Glomerular visceral epithelial cell (primary cell): ENCODE data around the gene CFAP97D1.
A peak's percentile ranks its signal among the peaks of the same experiment; 100 is the strongest.
"Not testable (repeated sequence)": the region's sequence is repeated elsewhere in the genome, so short reads cannot be mapped to it uniquely, and the experiment has no call there.

ENCODE experiments used
- DNase-seq: peaks from one replicate; pipeline ENCODE4 v3.0.0-alpha.2; 2016; ENCODE audit errors: extremely low spot score

The CFAP97D1 gene

GRCh38 chr17:43798024-43798423, 17.8 kb downstream of the CFAP97D1 start:
- not testable (repeated sequence) for DNase-seq

- no peak for DNase-seq
Observed at GRCh38 chr17:43799047-43799446, 18.8 kb downstream of the CFAP97D1 start.

GRCh38 chr17:43800736-43801135, 20.5 kb downstream of the CFAP97D1 start:
- DNase-seq: no peak

- DNase-seq: no peak
Observed at GRCh38 chr17:43801844-43802243, 21.6 kb downstream of the CFAP97D1 start.

- peak; percentile 26 for DNase-seq
Observed at GRCh38 chr17:43803758-43804157, 23.5 kb downstream of the CFAP97D1 start.

- DNase-seq: no peak
Observed at GRCh38 chr17:43805117-43805516, 24.9 kb downstream of the CFAP97D1 start.

- DNase-seq: no peak
Observed at GRCh38 chr17:43808076-43808475, 27.8 kb downstream of the CFAP97D1 start.

- no peak for DNase-seq
Observed at GRCh38 chr17:43809121-43809520, 28.9 kb downstream of the CFAP97D1 start.

- no peak for DNase-seq
Observed at GRCh38 chr17:43810226-43810715, 30.0 kb downstream of the CFAP97D1 start.

GRCh38 chr17:43810823-43811222, 30.6 kb downstream of the CFAP97D1 start:
- DNase-seq: no peak

- DNase-seq: no peak
Observed at GRCh38 chr17:43812396-43813265, 32.4 kb downstream of the CFAP97D1 start.

- peak; percentile 39 for DNase-seq
Observed at GRCh38 chr17:43813386-43813785, 33.2 kb downstream of the CFAP97D1 start.

GRCh38 chr17:43814026-43814425, 33.8 kb downstream of the CFAP97D1 start:
- no peak for DNase-seq

- peak; percentile 30 for DNase-seq
Observed at GRCh38 chr17:43814714-43815113, 34.5 kb downstream of the CFAP97D1 start.

GRCh38 chr17:43816336-43817320, 36.4 kb downstream of the CFAP97D1 start:
- DNase-seq: no peak

- DNase-seq: no peak
Observed at GRCh38 chr17:43817826-43818225, 37.6 kb downstream of the CFAP97D1 start.

GRCh38 chr17:43818966-43819365, 38.7 kb downstream of the CFAP97D1 start:
- no peak for DNase-seq

GRCh38 chr17:43820759-43821158, 40.5 kb downstream of the CFAP97D1 start:
- no peak for DNase-seq

- DNase-seq: no peak
Observed at GRCh38 chr17:43822570-43823190, 42.4 kb downstream of the CFAP97D1 start.

- DNase-seq: no peak
Observed at GRCh38 chr17:43823350-43824084, 43.3 kb downstream of the CFAP97D1 start.

GRCh38 chr17:43825567-43825966, 45.3 kb downstream of the CFAP97D1 start:
- no peak for DNase-seq
